ENCODE measurements around the gene C10orf71.

The C10orf71 gene

DNA sequence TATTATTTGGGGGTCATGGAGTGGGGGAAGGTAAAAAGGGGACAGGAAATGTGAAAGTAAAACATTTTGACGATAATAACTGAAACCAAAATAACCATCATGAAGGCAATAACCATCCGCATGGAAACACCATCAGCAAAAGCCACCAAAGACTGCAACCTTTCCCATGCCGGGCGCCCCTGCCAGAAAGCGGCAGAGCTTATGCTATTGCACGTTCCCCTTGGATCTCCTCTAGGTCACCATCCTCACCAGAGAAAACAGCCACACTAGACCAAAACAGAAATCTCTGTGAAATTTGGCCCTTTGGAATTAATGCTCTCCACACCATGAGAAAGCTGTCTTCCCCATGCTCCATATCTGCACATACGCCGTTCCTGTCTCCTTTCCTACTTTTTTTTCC lies 65.8 kb downstream of the C10orf71 start:
- TF ChIP-seq, protein P1, sequence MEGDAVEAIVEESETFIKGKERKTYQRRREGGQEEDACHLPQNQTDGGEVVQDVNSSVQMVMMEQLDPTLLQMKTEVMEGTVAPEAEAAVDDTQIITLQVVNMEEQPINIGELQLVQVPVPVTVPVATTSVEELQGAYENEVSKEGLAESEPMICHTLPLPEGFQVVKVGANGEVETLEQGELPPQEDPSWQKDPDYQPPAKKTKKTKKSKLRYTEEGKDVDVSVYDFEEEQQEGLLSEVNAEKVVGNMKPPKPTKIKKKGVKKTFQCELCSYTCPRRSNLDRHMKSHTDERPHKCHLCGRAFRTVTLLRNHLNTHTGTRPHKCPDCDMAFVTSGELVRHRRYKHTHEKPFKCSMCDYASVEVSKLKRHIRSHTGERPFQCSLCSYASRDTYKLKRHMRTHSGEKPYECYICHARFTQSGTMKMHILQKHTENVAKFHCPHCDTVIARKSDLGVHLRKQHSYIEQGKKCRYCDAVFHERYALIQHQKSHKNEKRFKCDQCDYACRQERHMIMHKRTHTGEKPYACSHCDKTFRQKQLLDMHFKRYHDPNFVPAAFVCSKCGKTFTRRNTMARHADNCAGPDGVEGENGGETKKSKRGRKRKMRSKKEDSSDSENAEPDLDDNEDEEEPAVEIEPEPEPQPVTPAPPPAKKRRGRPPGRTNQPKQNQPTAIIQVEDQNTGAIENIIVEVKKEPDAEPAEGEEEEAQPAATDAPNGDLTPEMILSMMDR (IDR thresholded peaks at IDR 0.05): no peak
- H3K9me3 ChIP-seq: no peaks in the 10 kb centered on the region
- H3K36me3 ChIP-seq: no peaks in the 10 kb centered on the region
- H3K4me1 ChIP-seq (ENCODE audit: control insufficient read depth in 1 of 2, insufficient read depth in 1 of 2, low read depth in 1 of 2, low read length in 1 of 2): peaks cover 10 to 11% of the 10 kb centered on the region in 2 experiments
- no peak overlapping the region for H3K4me3 ChIP-seq (ENCODE audit: low read depth in 1 of 2, low read length in 1 of 2)
- H3K27me3 ChIP-seq: no peaks in the 10 kb centered on the region
- no peak overlapping the region for H3K27ac ChIP-seq

DNA sequence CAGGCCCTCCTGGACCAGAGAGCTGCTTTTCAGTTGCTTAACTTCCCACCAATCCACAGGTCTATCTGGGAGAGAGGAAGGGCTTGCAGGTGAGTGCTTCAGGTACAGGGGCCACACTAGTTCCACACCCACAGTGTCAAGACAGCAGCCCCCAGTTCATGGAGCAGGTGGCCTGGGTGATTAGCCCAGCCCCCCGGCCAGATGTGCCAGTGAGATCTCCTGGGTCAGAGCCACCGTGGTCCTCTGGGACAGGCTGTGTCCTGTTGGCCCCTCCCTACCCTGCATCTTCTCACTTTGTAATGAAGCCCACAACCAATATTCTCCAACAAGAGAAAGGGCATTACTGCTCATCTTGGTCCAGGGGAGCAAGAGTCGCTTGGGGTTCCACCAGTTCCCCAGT lies 66.3 kb downstream of the C10orf71 start:
- Histone ChIP-seq H3K4me3 (ENCODE audit: low read depth in 1 of 2, low read length in 1 of 2) (no peak overlapping the region), H3K27me3 (no peaks in the 10 kb centered on the region), H3K36me3 (no peaks in the 10 kb centered on the region), H3K9me3 (no peaks in the 10 kb centered on the region), H3K4me1 (ENCODE audit: control insufficient read depth in 1 of 2, insufficient read depth in 1 of 2, low read depth in 1 of 2, low read length in 1 of 2) (peaks cover 5 to 6% of the 10 kb centered on the region in 2 experiments), H3K27ac (no peak overlapping the region)
- TF ChIP-seq, protein P1 (IDR thresholded peaks at IDR 0.05): no peak

DNA sequence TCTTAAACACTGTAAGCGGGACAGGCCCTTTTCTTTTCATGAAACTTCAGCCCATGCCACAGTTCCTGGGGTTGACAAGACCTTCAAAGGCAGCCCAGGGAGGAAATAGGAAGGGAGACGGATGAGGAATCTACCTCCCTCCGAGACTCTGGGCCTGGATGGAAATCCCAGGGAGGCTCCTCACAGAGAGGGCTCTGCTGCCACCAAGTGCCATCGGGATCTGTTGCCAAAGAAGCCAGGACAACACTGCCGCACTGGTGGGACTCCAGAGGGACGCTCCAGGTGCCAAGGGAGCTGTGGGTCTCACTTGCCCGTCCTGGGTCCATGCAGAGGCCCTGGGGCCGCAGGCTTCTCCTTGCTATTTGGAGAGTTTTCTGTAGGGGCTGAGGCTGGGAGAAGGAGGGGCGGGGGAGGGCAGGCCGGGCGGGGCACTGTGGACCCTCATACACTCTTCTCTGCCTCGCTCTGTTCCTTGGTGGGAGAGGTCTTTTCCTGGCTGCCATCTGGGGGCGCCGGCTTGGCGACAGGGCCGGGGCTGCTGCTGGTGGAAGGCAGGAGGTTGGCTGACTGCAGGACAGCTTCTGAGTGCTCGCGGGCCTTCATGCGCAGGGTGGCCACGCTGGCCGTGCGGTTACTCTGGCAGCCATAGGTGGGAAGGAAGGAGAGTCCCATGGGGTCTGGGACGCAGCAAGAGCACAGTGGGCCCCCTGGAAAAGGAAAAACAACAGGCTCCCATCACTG lies 66.9 kb downstream of the C10orf71 start:
- TF ChIP-seq, protein P1 (IDR thresholded peaks at IDR 0.05): no peak
- peaks cover 0 to under 1% of the 10 kb centered on the region in 2 experiments for H3K4me1 ChIP-seq (ENCODE audit: control insufficient read depth in 1 of 2, insufficient read depth in 1 of 2, low read depth in 1 of 2, low read length in 1 of 2)
- no peaks in the 10 kb centered on the region for H3K9me3 ChIP-seq
- H3K4me3 ChIP-seq (ENCODE audit: low read depth in 1 of 2, low read length in 1 of 2): no peak overlapping the region
- H3K36me3 ChIP-seq: no peaks in the 10 kb centered on the region
- no peak overlapping the region for H3K27ac ChIP-seq
- H3K27me3 ChIP-seq: no peaks in the 10 kb centered on the region

DNA sequence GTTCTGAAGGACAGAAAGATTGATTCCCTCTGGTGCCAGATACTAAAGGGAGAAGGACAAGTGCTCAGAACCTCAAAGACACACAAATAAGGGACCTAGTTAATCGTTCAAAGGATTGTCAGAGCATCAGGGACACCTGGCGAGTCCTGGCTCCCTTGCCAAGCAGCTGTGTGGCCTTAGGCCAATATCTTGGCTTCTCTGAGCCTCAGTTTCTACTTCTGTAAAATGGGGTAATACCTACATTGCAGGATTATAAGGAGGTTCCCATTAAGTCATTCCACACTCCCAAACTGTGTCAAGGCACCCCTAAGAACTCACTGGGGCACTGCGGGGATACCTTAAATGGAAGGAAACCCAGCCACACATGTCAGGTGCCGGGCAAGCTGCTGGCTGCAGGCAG lies 67.5 kb downstream of the C10orf71 start:
- Histone ChIP-seq H3K36me3 (no peaks in the 10 kb centered on the region), H3K9me3 (no peaks in the 10 kb centered on the region), H3K27me3 (no peaks in the 10 kb centered on the region), H3K4me1 (ENCODE audit: control insufficient read depth in 1 of 2, insufficient read depth in 1 of 2, low read depth in 1 of 2, low read length in 1 of 2) (no peaks in the 10 kb centered on the region), H3K27ac (no peak overlapping the region), H3K4me3 (ENCODE audit: low read depth in 1 of 2, low read length in 1 of 2) (no peak overlapping the region)
- TF ChIP-seq, protein P1 (IDR thresholded peaks at IDR 0.05): no peak

DNA sequence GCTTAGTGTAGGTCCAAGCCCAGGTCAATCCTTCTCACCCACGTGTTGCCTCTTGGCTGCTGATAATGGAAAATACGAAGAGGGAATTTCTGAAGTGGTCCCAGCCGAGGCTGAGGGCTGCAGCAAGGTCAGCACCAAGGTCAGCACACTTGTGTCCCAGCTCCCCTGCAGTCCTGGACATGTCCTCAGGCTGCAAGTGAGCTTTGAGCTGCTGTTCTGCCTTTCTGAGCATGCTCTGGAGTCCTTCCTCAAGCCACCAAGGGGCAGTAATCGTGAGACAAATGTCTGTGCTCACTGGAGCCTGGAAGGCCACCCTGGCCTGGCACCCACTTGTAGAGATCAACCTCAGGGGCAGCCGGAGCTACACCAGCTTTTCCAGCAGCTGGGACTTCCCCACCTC lies 68.6 kb downstream of the C10orf71 start:
- H3K4me1 ChIP-seq (ENCODE audit: control insufficient read depth in 1 of 2, insufficient read depth in 1 of 2, low read depth in 1 of 2, low read length in 1 of 2): no peaks in the 10 kb centered on the region
- TF ChIP-seq, protein P1 (IDR thresholded peaks at IDR 0.05): no peak
- no peaks in the 10 kb centered on the region for H3K36me3 ChIP-seq
- H3K27ac ChIP-seq: no peak overlapping the region
- H3K4me3 ChIP-seq (ENCODE audit: low read depth in 1 of 2, low read length in 1 of 2): no peak overlapping the region
- no peaks in the 10 kb centered on the region for H3K9me3 ChIP-seq
- H3K27me3 ChIP-seq: no peaks in the 10 kb centered on the region
